ENCODE data around the gene AP4M1.

AP4M1 gene

GRCh38 chr7:100122067-100122466 is 20.6 kb downstream of the AP4M1 start:
- no peak for TF ChIP-seq ZFP3 (CRISPR knock-in tag; IDR thresholded peaks at IDR 0.05)
- TF ChIP-seq ZC3H10 (CRISPR knock-in tag; IDR thresholded peaks at IDR 0.05): no peak
- ATAC-seq: no peak

- no peak for ATAC-seq
- TF ChIP-seq SNAI2 (CRISPR knock-in tag; IDR thresholded peaks at IDR 0.05) (no peak), CREB5 (CRISPR knock-in tag; IDR thresholded peaks at IDR 0.05; ENCODE audit: low read depth) (no peak), ZFP3 (CRISPR knock-in tag; IDR thresholded peaks at IDR 0.05) (no peak), PPARA (CRISPR knock-in tag; IDR thresholded peaks at IDR 0.05; ENCODE audit: borderline replicate concordance) (no peak), ZFP30 (CRISPR knock-in tag; IDR thresholded peaks at IDR 0.05) (no peak), RARB (CRISPR knock-in tag; IDR thresholded peaks at IDR 0.05) (no peak), ESRRG (CRISPR knock-in tag; IDR thresholded peaks at IDR 0.05) (no peak), ARNTL (CRISPR knock-in tag; IDR thresholded peaks at IDR 0.05; ENCODE audit: borderline replicate concordance, low read depth) (no peak)
Measured at GRCh38 chr7:100122568-100122967, 21.1 kb downstream of the AP4M1 start.

- no peak for ATAC-seq
- TF ChIP-seq SNAI2 (CRISPR knock-in tag; IDR thresholded peaks at IDR 0.05) (no peak), GLIS3 (CRISPR knock-in tag; IDR thresholded peaks at IDR 0.05) (no peak), ZNF8 (CRISPR knock-in tag; IDR thresholded peaks at IDR 0.05) (no peak), CSRNP3 (CRISPR knock-in tag; IDR thresholded peaks at IDR 0.05) (no peak), PPARA (CRISPR knock-in tag; IDR thresholded peaks at IDR 0.05; ENCODE audit: borderline replicate concordance) (no peak), ESRRG (CRISPR knock-in tag; IDR thresholded peaks at IDR 0.05) (no peak), TOX (CRISPR knock-in tag; IDR thresholded peaks at IDR 0.05; ENCODE audit: borderline replicate concordance) (no peak), TSHZ2 (CRISPR knock-in tag; IDR thresholded peaks at IDR 0.05) (no peak), ZNF70 (CRISPR knock-in tag; IDR thresholded peaks at IDR 0.05) (no peak), ARNTL (CRISPR knock-in tag; IDR thresholded peaks at IDR 0.05; ENCODE audit: borderline replicate concordance, low read depth) (no peak), ZFP3 (CRISPR knock-in tag; IDR thresholded peaks at IDR 0.05) (no peak), CSDC2 (CRISPR knock-in tag; IDR thresholded peaks at IDR 0.05) (no peak), CREB5 (CRISPR knock-in tag; IDR thresholded peaks at IDR 0.05; ENCODE audit: low read depth) (no peak)
Measured at GRCh38 chr7:100124301-100125230, 23.1 kb downstream of the AP4M1 start.

GRCh38 chr7:100126239-100126930 is 24.9 kb downstream of the AP4M1 start:
- TF ChIP-seq ZFP3 (CRISPR knock-in tag; IDR thresholded peaks at IDR 0.05): peak; percentile 81; the same call in 1 of the 2 replicates
- TF ChIP-seq BACH2 (CRISPR knock-in tag; IDR thresholded peaks at IDR 0.05; ENCODE audit: borderline replicate concordance): no peak
- ATAC-seq: peak; percentile 45
